NCI-H524 (cell line): ENCODE data around the gene SPACA7.
A peak's percentile ranks its signal among the peaks of the same experiment; 100 is the strongest.

Experiments
- DNase-seq, 2 experiments: peaks; one replicate each; lab custom pipeline; 2025; lab: John Stamatoyannopoulos, UW

SPACA7 gene

GRCh38 chr13:112448621-112449544 is 72.7 kb downstream of the SPACA7 start:
- no peak for DNase-seq

GRCh38 chr13:112449545-112449930 is 73.4 kb downstream of the SPACA7 start:
- no peak for DNase-seq

- no peak for DNase-seq
Measured at GRCh38 chr13:112450118-112450903, 74.2 kb downstream of the SPACA7 start.

GRCh38 chr13:112450904-112451240 is 74.7 kb downstream of the SPACA7 start:
- DNase-seq: no peak

- no peak for DNase-seq
Measured at GRCh38 chr13:112451512-112452379, 75.6 kb downstream of the SPACA7 start.

GRCh38 chr13:112452380-112453206 is 76.4 kb downstream of the SPACA7 start:
- DNase-seq: no peak

GRCh38 chr13:112453207-112453829 is 77.2 kb downstream of the SPACA7 start:
- no peak for DNase-seq

- no peak for DNase-seq
Measured at GRCh38 chr13:112453874-112454647, 77.9 kb downstream of the SPACA7 start.

- DNase-seq: peak; percentile 26 to 59
Measured at GRCh38 chr13:112454648-112455334, 78.6 kb downstream of the SPACA7 start.

- DNase-seq: no peak
Measured at GRCh38 chr13:112455476-112456059, 79.4 kb downstream of the SPACA7 start.

GRCh38 chr13:112456138-112457056 is 80.2 kb downstream of the SPACA7 start:
- DNase-seq: no peak

GRCh38 chr13:112457081-112457480 is 80.9 kb downstream of the SPACA7 start:
- no peak for DNase-seq

- no peak for DNase-seq
Measured at GRCh38 chr13:112457485-112457884, 81.3 kb downstream of the SPACA7 start.

- DNase-seq: no peak
Measured at GRCh38 chr13:112462408-112462807, 86.3 kb downstream of the SPACA7 start.

- DNase-seq: no peak
Measured at GRCh38 chr13:112464720-112465119, 88.6 kb downstream of the SPACA7 start.

- DNase-seq: no peak
Measured at GRCh38 chr13:112465251-112466131, 89.3 kb downstream of the SPACA7 start.
